Measurements from ENCODE around the gene PSMG3.

The PSMG3 gene

GRCh38 chr7:1578513-1578912, 8.7 kb upstream of the PSMG3 start:
- DNase-seq: no peak

- no peak for DNase-seq
Measured at GRCh38 chr7:1576521-1577253, 6.9 kb upstream of the PSMG3 start.

- DNase-seq: no peak
Measured at GRCh38 chr7:1575809-1576208, 6.0 kb upstream of the PSMG3 start.

GRCh38 chr7:1572111-1572822, 2.4 kb upstream of the PSMG3 start:
- DNase-seq: no peak

- DNase-seq: no peak
Measured at GRCh38 chr7:1569440-1569832, 396 bp downstream of the PSMG3 start.

GRCh38 chr7:1569016-1569415, 816 bp downstream of the PSMG3 start:
- DNase-seq: no peak

GRCh38 chr7:1567896-1568510, 1.8 kb downstream of the PSMG3 start:
- no peak for DNase-seq

GRCh38 chr7:1567049-1567771, 2.6 kb downstream of the PSMG3 start:
- DNase-seq: no peak

- DNase-seq: no peak
Measured at GRCh38 chr7:1566687-1567048, 3.2 kb downstream of the PSMG3 start.

GRCh38 chr7:1564603-1565022, 5.2 kb downstream of the PSMG3 start:
- peak; percentile 64 for DNase-seq

GRCh38 chr7:1563981-1564602, 5.7 kb downstream of the PSMG3 start:
- DNase-seq: no peak

- no peak for DNase-seq
Measured at GRCh38 chr7:1562597-1563051, 7.2 kb downstream of the PSMG3 start.

GRCh38 chr7:1562116-1562515, 7.7 kb downstream of the PSMG3 start:
- no peak for DNase-seq

GRCh38 chr7:1561036-1561940, 8.5 kb downstream of the PSMG3 start:
- no peak for DNase-seq

- no peak for DNase-seq
Measured at GRCh38 chr7:1560620-1561031, 9.2 kb downstream of the PSMG3 start.

GRCh38 chr7:1559626-1560590, 9.9 kb downstream of the PSMG3 start:
- no peak for DNase-seq

GRCh38 chr7:1558841-1559625, 10.8 kb downstream of the PSMG3 start:
- DNase-seq: no peak

- DNase-seq: no peak
Measured at GRCh38 chr7:1558181-1558811, 11.5 kb downstream of the PSMG3 start.

GRCh38 chr7:1557771-1558170, 12.1 kb downstream of the PSMG3 start:
- DNase-seq: no peak
